GM21723 (cell line): ENCODE measurements around the gene ZNF565.
"Not testable (repeated sequence)": the region's sequence is repeated elsewhere in the genome, so short reads cannot be mapped to it uniquely, and the experiment has no call there.

Experiments used
- ATAC-seq: cut with Tn5 transposase; IDR thresholded peaks from one replicate; pipeline ENCODE4 v1.9.1; 2021; ENCODE audit warnings: mild to moderate bottlenecking, moderate library complexity; ENCODE audit not compliant: unreplicated experiment

ZNF565 gene

GRCh38 chr19:36152019-36152351 is 62.5 kb downstream of the ZNF565 start:
- ATAC-seq = no peak

- no peak for ATAC-seq
Observed at GRCh38 chr19:36151144-36152018, 63.1 kb downstream of the ZNF565 start.

DNA sequence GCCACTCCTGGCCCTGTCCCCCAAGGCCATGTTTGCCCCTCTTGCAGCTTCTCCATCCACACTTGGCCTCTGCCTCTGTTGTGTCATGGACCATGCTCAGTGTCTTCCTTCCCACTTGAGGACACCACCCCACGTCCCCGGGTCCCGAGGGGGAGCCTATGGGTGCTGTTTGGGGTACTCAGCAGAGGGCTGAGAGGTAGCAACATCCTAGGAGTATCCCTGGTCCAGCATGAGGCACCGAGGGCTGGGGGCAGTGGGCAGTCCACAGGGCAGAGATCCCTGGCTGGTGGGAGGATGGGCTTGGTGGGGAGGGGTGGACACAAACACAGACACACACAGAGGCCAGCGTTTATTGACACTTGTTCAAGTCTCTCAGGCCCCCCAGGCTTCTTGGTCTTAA is 63.9 kb downstream of the ZNF565 start:
- ATAC-seq = no peak

DNA sequence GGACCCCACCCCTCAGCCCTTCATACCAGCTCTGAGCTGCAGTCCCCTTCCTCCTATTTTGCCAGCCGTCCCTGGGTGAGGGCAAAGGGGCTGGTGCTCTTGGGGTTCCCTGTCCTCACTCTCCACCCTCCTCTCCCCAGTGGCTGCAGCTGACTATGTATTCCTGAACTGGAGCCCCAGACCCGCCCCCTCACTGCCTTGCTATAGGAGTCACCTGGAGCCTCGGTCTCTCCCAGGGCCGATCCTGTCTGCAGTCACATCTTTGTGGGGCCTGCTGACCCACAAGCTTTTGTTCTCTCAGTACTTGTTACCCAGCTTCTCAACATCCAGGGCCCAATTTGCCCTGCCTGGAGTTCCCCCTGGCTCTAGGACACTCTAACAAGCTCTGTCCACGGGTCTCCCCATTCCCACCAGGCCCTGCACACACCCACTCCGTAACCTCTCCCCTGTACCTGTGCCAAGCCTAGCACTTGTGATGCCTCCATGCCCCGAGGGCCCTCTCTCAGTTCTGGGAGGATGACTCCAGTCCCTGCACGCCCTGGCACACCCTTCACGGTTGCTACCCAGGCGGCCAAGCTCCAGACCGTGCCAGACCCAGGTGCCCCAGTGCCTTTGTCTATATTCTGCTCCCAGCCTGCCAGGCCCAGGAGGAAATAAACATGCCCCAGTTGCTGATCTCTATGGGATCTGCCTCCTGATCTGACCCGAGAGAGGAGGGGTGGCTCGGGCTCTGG is 64.6 kb downstream of the ZNF565 start:
- no peak for ATAC-seq

DNA sequence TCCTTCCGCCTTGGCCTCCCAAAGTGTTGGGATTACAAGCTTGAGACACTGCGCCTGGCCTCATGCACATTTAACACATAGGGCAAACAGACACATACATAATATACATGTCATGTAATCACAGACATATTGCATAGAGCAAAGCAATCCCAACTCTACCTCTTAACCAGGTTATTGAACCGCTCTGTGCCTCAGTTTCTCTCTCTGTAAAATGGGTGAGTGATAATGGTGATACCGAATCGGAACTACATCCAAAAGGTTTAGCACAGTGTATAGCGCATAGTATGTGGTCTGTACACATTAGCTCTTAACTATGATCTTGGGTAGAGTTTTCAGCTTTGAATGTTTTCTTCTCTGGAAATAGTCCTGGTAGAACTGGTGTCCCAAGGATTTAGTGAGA is 69.8 kb downstream of the ZNF565 start:
- no peak for ATAC-seq

GRCh38 chr19:36142496-36142895 is 72.0 kb downstream of the ZNF565 start:
- ATAC-seq = no peak

DNA sequence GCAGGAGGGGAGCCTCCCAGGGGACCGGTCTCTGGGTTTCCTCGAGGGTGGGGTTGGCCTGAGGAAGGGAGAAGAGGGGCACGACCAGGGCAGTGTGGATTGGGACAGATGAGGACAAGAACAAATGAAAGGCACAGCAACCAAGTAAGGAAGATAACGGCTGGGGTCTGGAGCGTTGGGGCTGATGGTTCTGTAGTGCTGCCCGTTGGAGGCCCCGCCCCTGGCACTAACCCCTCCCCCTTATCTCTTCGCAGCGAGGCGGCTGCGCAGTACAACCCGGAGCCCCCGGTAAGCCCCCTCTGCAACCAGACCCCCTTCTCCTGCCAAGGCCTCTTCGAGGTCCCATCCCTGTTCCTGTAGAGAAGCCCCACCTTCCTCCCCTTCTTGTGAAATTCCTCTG is 72.4 kb downstream of the ZNF565 start:
- no peak for ATAC-seq

- ATAC-seq = peak; percentile 41
Observed at GRCh38 chr19:36141039-36141927, 73.2 kb downstream of the ZNF565 start.

GRCh38 chr19:36140304-36141038 is 74.0 kb downstream of the ZNF565 start:
- ATAC-seq = peak; percentile 15

- ATAC-seq = peak; percentile 78
Observed at GRCh38 chr19:36139473-36140303, 74.8 kb downstream of the ZNF565 start, which contains the start of gene CAPNS1. CAPNS1 (plus strand) TSS chr19:36140066; CDS start chr19:36141012, 946 bp downstream.

DNA sequence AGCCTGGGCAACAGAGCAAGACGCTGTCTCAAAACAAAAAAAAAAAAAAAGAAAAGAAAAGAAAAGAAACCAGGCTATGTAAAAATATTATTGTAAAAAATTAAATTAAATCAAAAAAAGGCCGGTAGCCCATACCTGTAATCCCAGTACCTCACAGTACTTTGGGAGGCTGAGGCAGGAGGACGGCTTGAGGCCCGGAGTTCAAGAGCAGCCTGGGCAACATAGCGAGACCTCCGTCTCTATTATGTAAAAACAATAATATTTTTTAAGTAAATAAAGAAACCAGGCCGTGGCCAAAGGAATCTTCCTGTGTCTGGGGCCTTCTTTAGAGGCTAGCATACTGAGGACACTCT is 75.4 kb downstream of the ZNF565 start:
- no peak for ATAC-seq

DNA sequence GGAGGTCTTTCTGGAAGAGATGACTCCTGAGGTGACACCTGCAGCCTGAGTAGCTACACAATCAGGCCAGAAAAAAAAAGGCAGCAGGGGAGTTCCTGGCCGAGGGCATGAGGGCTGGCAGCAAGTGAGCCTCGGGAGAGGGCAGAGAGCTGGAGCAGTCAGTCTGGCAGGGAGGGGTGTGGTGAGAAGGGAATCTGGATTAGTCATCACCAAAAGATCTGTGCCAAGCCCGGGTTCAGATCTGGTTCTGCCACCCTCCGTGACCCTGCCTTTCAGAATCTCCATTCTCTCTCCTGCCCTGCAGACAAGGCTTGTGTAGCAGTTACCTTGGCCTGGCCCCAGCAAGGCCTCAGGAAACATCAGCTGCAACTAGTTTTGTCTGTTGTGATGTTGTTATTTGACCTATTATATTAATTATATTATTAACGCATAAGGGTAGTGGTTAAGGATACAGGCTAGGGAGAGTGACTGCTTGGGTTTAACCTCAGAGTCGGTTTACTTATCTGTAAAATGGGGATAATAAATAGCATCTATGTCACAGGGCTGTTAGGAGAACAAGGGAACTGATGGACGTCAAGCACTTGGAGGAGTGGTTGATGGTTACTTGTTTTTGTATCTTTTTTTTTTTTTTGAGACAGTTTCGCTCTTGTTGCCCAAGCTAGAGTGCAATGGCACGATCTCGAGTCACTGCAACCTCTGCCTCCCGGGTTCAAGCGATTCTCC is 77.3 kb downstream of the ZNF565 start:
- ATAC-seq = no peak

DNA sequence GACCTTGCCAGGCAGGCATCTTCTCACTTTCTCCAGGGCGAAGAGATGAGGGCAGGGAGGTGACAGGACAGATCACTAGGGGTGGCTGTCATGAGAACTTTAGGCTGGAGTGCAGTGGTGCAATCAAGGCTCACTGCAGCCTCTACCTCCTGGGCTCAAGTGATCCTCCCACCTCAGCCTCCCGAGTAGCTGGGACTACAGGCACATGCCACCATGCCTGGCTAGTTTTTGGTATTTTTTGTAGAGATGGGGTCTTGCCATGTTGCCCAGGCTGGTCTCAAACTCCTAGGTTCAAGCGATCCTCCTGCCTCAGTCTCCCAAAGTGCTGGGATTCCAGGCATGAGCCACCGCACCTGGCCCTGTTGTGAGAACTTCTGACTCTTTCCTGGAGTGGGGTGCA is 79.6 kb downstream of the ZNF565 start:
- not testable (repeated sequence) for ATAC-seq
